Mucosa of gallbladder (tissue), 1 donor: Measurements from ENCODE around the gene CLTB. TPM values are rescaled to one million over a fixed set of nuclear protein-coding genes. Genes with fewer than 3 reads are reported as not detected.

ENCODE experiments used
- DNase-seq: peaks from one replicate; pipeline ENCODE4 v3.0.0-alpha.2; 2020; ENCODE audit warnings: low spot score
- total RNA-seq: library from RNA; stranded (reverse); gene quantifications from one replicate; pipeline ENCODE4 v1.2.1, GENCODE V29; 2021
- donor health status: DM: no; HTN: no; CAD: no.

Gene CLTB
- total RNA-seq, 1 donor from 2014 or later = 119 TPM

DNA sequence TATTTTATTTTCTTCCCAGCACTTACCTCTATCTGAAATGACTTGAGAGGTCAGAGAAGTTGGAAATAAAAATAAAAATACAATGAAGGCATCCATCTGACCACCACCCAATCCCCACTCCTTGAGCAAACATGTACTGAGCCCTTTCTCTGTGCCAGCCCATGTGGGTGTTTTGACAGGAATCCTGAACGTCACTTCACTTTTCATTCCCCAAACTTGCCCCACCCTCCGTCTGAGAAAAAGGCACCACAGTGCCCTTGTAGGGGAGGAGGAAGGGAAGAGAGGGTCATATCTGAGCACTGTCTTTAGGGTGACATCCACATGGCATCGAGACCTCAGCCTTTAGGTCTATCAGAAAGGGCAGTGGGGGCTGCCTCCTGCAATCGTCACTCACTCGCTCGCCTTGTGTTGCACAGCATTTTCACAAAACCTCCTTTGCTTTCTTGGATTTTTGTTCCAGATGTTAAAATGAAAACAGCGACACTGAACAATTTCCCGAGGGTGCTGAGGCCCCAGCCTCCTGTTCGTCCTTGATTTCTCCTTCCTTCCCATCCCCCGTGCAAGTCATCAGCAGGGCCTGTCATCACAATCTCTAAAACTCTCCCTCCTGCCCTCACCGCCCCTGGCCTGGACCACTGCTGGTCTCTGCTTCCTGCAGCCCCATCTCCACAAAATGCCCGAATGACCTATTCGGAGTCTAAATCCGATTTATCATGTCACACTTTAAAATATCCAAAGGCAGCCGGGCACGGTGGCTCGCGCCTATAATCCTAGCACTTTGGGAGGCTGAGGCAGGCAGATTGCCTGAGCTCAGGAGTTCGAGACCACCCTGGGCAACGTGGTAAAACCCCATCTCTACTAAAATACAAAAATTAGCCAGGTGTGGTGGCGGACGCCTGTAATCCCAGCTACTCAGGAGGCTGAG lies 14.8 kb downstream of the CLTB start:
- no peak for DNase-seq

DNA sequence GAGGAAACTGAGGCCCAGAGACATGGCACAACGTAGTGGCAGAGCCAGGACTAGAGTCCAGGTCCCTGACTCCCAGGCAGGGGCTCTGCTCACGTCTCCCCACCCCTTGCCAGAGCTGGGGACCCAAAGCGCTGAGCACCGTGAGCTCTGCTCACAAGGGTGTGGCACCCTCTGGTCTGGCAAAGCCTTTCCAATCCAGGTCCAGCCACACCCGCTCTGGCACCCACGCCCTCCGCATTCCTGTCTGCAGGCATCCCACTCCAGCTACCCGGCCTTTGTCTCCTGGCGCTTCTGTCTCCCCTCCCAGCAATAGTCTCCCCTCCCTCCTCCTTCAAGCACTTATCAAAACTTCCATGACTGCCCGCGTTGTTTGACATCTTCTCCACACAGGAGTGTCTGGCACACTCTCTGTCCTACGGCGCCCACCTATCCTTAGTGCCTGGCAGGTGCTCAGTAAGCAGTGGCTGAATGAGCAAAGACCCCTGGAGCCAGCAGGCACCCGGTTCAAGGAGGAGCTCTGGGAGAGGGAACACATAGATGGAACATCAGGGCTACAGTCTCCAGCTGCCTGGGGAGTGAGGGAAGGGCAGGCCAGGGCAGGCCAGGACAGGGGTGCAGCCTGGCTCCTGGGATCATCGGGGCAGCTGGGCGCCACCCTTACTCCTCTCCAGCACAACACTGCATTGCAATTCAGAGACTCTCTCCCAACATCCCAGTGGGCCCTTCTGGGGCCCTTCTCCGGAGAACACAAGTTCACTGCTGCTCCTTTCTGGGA lies 15.8 kb downstream of the CLTB start:
- peak; percentile 56 for DNase-seq

DNA sequence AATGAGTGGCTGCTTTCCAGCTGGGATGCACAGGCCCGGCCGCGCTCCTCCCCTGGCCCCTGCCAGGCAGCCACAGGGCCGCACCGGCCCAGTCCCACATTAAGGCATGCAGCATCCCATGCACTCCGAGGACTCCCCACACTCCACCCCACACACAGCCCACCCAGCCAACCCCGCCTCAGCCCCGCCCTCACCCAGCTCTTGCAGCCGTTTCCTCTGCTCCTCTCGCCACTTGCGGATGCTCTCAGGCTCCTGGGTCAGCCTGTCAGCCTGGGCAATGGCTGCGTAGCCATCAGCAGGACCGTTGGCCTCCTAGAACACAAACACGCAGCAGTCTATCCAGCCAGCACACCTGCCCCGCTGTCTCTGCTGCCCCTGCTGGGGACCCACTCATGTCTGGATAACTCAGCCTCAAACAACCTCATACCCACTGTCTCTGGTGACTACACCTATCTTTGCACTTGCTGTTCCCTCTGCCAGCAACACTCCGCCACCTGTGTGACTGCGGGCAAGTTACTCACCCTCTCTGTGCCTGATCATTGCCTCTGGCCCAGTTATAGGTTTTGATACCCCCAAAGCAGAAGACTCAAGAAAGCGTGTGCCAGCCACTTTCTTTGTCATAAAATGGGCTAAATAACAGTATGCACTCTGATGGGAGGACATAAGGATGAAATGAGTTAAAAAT lies 18.5 kb downstream of the CLTB start:
- DNase-seq = no peak

DNA sequence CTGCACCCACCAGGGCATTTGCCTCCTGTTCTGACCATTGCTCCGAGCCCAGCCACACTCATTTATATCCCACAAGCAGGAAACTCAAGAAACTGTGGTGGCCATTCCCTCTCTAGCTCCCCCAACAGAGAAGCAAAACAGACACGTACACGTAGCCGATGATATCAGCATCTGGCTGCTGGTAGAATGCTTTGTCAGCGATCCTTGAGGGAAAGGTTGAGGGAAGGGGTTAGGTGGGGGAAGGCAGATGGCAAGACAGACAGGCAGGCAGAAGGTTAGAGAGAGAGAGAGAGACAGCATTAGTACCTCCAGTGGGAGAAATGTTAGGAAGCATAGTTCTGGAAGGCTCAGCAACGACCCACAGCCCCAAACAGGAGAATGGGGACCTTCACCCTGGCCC lies 20.0 kb downstream of the CLTB start:
- no peak for DNase-seq

DNA sequence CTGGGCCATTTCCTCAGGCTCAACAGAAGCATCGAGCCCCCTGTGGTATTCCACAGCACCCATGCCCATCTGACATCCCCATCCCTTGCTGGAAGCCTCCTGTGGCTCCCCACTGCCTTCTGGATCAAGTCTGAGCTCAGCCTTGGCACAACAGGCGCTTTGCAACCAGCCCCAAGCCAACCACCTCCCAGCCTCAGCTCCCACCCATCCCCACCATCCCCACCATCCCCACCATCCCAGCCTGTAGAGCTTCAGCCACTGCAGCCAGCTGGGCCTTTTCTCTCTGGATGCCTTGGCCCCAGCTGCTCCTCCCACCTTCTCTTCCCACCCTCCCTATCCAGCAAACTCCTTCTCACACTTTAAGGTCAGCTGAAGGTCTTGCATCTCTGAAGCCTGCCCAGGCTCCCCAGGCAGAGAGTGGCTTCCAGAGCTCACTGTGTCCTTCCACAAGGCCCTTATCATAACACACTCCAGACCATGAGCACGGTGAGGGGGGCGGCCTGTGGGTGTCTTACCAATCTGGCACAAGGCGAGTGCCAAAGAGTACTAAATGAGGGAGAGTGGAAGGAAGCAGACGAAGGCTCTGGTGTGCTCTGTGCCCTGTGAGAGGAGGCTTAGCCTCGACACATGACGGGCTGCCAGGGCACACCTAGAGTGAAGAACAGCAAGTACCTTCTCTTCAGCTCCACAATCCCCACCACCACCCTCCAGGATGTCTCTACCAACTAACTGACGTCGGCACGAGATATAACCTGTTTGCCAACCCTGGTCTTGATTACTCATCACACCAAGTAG lies 21.3 kb downstream of the CLTB start:
- DNase-seq = no peak

DNA sequence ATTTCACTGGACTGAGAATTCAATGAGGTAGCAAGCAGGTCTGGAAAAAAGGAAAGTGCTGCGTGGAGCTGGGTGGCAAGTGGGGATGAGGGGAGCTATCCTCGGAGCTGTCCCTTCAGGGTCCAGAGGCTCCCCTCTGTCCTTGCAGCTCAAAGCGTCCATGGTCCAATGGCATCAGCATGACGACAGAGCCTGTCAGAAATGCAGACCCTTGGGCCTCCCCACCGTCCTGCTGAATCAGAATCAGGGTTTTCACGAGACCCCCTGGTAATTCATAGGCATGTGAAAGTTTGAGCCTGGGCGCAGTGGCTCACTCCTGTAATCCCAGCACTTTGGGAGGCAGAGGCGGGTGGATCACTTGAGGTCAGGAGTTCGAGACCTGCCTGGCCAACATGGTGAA lies 22.2 kb downstream of the CLTB start:
- no peak for DNase-seq

DNA sequence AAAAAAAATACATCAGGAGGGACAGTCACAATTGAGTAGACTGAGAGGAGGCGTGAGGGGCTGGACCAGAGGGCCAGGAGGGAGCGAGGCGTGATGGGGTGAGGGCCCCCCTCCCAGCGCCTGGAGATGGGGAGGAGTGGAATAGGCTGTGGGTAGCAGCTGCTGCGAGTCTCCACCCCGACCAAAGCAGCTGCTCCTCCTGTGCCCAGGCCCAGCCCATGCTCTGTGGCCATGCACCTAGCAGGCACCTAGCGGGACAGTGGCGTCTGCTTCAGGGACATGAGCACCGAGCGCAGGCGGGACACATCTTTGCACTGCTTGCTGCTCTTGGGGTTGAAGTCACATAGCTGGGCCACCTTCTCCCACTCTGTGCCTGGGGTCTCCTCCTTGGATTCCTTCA lies 23.8 kb downstream of the CLTB start:
- no peak for DNase-seq

DNA sequence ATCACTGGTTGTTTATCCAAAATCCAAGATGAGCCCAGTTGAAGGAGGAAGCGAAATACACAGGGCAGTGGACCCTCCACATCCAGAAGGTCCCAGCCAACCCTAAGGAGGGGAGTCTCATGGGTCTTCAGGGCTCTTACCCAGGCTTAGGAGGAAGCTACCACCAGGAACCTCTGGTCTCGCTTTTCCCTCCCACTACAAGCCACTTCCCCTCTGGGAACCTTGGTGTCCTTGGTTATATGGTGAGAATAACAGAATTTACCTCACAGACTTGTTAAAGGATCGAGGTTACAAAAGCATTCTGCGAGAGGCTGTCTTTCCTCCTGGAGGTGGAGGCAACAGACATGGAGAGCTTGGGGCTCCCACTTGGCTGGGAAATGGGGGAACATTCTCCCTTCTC lies 24.3 kb downstream of the CLTB start:
- DNase-seq = no peak

DNA sequence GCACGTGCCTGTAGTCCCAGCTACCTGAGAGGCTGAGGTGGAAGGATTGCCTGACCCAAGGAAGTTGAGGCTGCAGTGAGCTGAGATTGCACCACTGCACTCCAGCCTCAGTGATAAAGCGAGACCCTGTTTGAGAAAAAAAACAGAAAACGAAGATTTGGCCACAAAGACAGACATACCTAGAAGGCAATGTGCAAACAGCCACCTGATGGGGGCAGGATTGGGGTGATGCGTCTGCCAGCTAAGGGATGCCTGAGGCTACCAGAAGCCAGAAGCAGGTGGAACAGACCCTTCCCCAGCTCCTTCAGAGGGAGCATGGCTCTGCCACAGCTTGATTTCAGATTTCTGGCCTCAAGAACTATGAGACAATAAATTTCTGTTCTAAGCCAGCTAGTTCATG lies 24.9 kb downstream of the CLTB start:
- DNase-seq = no peak

DNA sequence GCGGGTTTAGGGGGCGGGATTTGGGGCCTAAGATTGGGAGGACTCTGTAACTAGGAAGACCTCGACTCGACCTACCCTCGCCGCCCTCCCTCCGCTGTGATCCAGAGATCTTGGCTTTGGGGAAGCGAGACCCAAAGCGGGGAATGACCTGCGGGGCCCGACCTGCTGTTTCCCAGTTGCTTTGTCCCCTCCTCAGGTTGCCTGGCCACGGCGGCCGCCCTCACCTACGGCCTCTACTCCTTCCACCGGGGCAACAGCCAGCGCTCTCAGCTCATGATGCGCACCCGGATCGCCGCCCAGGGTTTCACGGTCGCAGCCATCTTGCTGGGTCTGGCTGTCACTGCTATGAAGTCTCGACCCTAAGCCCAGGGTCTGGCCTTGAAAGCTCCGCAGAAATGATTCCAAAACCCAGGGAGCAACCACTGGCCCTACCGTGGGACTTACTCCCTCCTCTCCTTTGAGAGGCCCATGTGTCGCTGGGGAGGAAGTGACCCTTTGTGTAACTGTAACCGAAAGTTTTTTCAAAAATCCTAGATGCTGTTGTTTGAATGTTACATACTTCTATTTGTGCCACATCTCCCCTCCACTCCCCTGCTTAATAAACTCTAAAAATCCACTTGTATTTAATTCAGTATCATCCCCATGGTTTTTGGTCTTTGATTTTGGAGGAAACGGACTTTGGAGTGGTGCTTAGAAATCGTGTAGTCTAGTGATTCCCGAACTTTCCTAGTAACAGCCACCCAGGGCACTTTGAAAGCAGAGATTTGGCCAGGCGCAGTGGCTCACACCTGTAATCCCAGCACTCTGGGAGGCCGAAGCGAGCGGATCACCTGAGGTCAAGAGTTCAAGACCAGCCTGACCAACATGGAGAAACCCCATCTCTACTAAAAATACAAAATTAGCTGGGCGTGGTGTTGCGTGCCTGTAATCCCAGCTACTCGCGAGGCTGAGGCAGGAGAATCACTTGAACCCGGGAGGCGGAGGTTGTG lies 26.9 kb downstream of the CLTB start:
- DNase-seq = no peak

DNA sequence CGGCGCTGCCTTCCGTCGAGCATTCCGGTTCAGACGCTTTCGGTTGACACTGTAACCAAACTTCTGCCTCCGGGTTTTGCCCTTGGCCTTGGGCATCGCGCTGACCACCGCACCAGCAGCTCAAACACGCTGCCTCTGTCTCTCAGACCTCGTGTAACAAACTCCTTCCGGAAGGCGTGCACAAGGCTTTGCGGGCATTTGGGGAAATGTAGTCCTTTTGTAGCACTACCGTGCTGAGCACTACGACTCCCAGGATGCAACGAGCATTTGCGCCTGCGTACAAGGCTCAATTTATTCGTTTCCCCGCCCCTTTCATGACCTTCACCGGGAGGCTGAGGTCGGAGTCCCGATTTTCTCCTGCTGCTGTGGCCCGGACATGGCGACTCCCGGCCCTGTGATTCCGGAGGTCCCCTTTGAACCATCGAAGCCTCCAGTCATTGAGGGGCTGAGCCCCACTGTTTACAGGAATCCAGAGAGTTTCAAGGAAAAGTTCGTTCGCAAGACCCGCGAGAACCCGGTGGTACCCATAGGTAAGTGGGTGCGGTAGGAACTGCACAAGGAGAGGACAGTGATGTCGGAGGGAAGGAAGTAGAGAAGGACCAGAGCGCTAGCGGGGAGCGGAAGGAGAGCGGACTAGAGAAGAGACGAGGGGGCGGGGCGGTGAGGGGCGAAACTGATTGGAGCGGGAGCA lies 27.8 kb downstream of the CLTB start, which contains the start of the genes HIGD2A and NOP16:
Gene HIGD2A (plus strand): TSS at position 308 of the 691 bp plus-strand sequence. CDS start 69 bp downstream, at position 377.
Gene NOP16 (minus strand): TSS at position 155 of the 691 bp plus-strand sequence. CDS start 59 bp downstream, at position 96.
- DNase-seq = peak; percentile 99

DNA sequence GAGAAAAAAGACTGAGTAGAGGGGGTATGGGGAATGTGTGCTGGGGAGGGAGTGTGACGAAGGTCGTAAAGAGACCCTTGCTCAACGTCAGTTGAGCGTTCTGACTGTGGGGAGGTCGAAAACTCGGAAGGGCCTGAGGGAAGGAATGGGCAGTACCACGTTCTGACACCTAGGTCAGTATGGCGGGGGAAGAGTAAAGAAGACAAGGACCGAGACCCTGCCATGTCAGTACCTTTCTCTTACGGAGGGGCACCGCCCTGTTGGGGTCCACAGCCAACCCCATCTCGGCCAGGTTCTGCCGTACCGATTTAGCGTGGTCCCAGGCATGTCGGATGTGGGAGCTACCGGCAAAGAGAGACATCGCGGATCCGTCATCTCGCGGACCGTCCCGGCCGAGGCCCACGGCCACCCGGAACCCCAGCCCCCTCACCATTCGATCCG lies 28.3 kb downstream of the CLTB start:
- DNase-seq = no peak

DNA sequence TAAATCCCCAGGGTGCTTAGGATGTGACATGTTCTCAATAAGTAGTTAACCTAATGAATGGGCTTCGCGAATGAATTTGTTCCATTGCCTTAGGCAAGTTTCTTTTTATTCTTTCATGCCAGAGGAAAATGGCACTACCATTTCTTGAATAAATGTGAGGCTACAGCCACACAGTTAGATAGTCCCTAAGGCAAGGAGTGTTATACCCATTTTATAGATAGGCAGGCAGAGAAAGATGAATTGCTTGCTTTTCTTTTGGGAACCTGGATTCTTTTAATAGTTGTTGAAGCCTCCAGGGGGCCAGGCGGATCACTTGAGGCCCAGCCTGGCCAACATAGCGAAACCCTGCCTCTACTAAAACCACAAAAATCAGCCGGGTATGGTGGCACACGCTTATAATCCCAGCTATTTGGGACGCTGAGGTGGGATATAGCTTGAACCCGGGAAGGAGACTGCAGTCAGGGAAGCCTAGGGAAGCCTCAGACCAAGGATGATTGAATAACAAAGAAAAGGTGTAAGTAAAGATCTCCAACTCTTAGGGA lies 28.9 kb downstream of the CLTB start:
- no peak for DNase-seq

DNA sequence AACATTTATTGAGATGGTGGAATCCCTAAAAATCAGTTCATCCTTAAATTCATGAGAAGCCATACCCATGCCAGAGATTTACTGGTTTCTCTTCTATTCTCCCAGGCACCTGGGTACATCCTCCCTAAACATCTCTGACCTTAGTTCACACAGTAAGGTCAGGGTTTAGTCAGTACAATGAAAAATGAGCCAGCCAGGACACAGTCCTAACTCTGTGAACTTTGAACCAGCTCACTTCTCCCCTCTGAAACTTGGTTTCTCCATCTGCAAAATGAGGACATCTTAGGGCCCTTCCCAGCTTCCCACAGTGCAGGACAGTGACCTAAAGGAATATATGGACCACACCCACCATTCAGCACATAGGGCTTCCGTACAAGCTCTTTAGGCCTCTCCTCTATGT lies 29.8 kb downstream of the CLTB start:
- DNase-seq = no peak

DNA sequence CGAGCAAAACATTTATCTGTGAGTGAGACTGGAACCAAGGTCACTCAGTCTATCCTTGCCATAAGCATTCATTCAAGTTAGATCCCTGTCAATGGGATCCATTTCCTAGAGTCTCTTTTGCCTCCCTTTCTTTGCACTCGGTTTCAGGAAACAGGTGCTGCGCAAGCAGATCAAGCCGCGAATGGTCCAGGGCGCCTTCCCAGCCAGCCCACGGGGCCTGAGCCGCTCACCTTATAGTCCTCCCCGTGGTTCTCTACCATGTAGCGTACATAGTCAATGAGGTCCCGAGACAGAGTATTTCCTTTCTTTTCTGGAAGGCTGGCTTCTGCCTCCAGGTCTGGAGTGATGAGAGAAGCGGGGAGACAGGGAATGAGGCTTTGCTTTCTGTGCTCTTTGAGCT lies 31.3 kb downstream of the CLTB start:
- no peak for DNase-seq

DNA sequence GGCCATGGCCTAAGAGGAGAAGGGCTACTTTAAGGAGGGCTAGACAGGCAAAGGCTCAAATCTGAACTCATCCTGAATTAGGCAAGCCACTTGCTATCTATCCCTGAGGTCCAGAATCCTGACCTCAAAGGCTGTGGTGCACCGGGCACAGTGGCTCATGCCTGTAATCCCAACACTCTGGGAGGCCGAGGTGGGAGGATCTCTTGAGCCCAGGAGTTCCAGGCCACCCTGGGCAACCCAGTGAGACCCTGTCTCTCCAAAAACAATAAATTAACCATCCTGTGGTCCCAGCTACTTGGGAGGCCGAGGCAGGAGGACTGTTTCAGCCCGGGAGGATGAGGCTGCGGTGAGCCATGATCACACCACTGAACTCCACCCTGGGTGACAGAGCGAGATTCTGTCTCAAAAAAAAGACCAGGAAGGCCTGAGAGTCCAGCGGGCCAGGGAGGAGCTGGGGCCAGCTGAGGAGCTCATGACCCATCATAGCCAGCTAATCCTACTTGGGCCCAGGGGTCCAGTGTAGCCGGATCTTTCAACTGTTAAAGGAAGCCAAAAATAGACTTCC lies 31.9 kb downstream of the CLTB start:
- no peak for DNase-seq

DNA sequence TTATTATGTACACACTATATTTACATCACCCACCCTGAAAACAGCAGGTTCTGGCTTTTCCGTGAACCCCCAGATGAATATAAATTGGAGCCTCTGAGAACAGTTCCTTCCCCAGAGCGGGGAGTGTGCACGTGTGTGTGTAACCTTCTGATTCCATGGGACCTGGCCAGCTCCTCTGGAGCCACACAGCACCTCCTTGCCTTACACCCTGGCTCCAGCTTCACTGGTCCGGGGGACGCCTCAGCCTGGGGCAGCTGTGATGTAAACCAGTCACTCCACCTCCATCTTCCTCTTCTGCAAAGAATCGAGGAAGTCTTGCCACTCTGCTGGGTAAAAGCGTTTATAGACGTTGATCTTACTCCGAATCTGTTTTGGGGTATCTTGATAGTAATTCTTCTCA lies 32.4 kb downstream of the CLTB start:
- no peak for DNase-seq

DNA sequence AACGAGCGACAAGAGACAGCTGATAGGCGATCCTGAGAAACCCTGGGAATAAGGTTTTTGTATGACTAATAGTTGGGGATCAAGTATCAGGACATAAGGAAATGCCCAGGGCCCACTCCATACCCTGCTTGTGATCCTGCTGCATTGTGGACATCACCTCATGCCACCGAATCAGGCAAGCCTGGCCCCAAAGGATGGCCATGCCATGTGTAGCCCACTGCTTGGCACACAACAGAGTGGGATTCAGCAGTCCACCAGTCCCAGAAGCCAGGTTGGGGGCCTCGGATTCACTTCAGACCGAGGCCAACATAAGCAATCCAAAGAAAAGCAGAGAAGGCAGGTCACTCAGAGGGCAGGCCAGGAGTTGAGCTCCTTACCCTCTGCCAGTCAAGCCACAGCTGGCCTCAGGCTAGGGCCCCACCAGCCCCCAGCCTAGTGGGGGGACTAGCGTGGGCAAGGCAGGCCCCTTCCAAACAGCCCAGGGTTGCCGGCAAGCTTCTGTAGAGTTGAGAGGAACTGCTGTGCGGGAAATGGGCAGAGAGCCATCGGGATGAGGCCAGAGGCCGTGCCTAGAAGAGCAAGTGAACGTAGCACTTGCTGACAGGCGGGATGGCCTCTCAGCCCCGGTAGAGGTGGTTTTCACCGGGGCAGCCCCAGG lies 33.0 kb downstream of the CLTB start:
- DNase-seq = no peak
